Activated naive CD4-positive, alpha-beta T cell treated with anti-CD3 and anti-CD28 coated beads, Interleukin-2, amount 50 U/mL, for 72 hours (primary cell): ENCODE data around the gene IL2RA. TPM values are rescaled to one million over a fixed set of nuclear protein-coding genes. Genes with fewer than 3 reads are reported as not detected.
"Not testable (repeated sequence)": the region's sequence is repeated elsewhere in the genome, so short reads cannot be mapped to it uniquely, and the experiment has no call there.

Source experiments
- ATAC-seq, 2 donors: fragments of 150-1000 bp; cut with Tn5 transposase; 2 replicates each; pipeline ENCODE4 v1.10.0; 2021; ENCODE audit warnings: mild to moderate bottlenecking in 2 of 2, moderate library complexity in 2 of 2
- DNase-seq, 2 donors: peaks; one replicate each; pipeline ENCODE4 v3.0.0; 2021 to 2022; ENCODE audit warnings: low spot score in 2 of 2
- H3K27ac Mint-ChIP-seq, 2 donors: one replicate each; pipeline ENCODE4 v1.8.0; 2022; ENCODE audit warnings: mild to moderate bottlenecking in 2 of 2, mixed read lengths in 2 of 2
- H3K36me3 Mint-ChIP-seq, 2 donors: one replicate each; pipeline ENCODE4 v1.8.0; 2022; ENCODE audit warnings: mixed read lengths in 2 of 2
- H3K9me3 Mint-ChIP-seq, 2 donors: one replicate each; pipeline ENCODE4 v1.8.0; 2022; ENCODE audit warnings: mixed read lengths in 2 of 2
- total RNA-seq, 2 donors: library from RNA; stranded (reverse); gene quantifications; one replicate each; pipeline ENCODE4 v1.2.3, GENCODE V29; 2022

The IL2RA gene
- 100 to 1,000 TPM; 531 to 706 TPM for total RNA-seq

- Mint-ChIP-seq H3K27ac (peak within 1 kb of the TSS; percentile 99), H3K9me3 (peaks cover 0 to 4% of the 10 kb centered on the region in 2 donors), H3K36me3 (peaks cover 49 to 65% of the 10 kb centered on the region in 2 donors)
- peak; percentile 76 to 80 for ATAC-seq
- DNase-seq: peak; percentile 67 to 80
Measured at GRCh38 chr10:6062101-6062771, at the start of gene IL2RA. TSS of gene IL2RA (minus strand) at chr10:6062367. CDS start at chr10:6062151, 216 bp downstream.

DNA sequence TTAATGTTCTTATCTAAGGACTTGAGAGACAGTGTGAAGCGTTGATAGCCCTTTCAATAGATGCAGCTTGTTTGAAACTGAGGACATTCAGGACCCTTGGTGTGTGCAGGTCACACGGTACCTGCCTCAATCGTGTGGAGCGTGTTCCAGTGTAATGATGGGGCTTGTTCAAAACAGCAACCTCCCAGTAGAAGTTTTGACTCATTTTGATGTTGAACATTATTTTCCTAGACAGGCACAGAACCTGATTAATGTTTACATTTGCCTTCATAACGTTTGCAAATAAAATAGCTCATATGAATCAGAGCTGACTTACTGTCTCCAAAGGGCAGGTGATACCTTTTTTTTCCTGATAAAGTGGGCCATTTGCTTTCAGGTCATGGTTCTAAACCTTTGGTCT is 48.0 kb upstream of the IL2RA start:
- no peak for ATAC-seq
- DNase-seq: no peak
- Mint-ChIP-seq H3K27ac (no peak overlapping the region), H3K36me3 (peaks cover 40 to 57% of the 10 kb centered on the region in 2 donors), H3K9me3 (no peaks in the 10 kb centered on the region)

DNA sequence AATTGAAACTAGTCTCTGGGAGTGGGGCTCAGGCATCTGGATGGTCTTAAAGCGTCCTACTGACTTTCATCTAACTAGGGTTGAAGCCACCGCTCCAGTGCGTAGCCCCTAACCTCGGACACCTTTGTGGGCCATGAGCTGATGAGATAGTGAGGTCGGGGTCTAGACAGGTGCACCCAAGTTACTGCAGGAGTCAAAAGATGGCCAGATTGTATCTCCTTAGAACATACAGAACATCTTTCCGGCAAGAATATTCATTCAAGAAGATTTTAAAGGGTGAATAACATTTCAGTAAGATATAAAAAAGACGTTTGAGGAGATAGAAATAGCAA is 47.2 kb upstream of the IL2RA start:
- Mint-ChIP-seq H3K27ac (peak overlapping the region; percentile 52 to 75), H3K36me3 (peaks cover 39 to 59% of the 10 kb centered on the region in 2 donors), H3K9me3 (no peaks in the 10 kb centered on the region)
- DNase-seq (no peak), ATAC-seq (no peak)

DNA sequence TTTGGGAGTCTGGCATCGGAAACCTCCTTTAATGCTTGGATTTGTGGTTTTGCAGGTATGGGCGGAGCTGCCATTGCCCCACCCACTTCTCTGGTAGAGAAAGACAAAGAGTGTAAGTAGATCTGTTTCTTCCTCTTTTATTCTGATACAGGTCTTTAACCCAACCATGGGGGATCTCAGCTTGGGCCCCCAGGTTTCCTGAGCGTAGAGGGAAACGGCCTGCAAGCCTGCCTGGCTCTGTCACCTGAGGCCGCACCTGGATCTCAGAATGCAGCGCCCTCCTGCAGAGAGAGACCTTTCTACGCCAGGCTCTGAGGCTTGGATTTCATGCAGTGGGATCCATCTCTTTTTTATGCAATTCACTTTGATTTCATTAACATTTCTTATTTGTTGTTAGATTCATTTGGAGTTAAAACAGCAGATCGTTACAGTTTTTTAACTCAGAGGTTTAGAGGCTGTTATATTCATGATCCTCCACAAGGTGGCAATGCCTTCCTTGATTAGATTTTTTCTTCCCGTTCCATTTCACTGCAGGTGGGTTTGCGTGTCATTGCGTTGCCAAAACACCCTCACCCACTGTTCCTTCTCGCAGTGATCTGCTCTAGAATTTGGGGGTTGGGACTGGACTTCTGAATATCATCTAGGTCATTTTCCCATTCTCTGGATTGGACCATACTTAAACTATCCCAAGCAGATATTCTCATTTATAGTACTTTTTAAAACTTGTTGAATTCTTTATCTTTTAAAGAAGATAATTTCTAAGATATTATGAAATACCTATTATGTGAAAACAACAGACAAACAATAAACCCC is 46.7 kb upstream of the IL2RA start:
- DNase-seq (no peak), ATAC-seq (peak; percentile 34 to 41)
- Mint-ChIP-seq H3K27ac (peak overlapping the region; percentile 52 to 92), H3K36me3 (peaks cover 33 to 53% of the 10 kb centered on the region in 2 donors), H3K9me3 (no peaks in the 10 kb centered on the region)

GRCh38 chr10:6108072-6108471 is 45.9 kb upstream of the IL2RA start:
- H3K9me3 Mint-ChIP-seq: no peaks in the 10 kb centered on the region
- H3K36me3 Mint-ChIP-seq: peaks cover 30 to 50% of the 10 kb centered on the region in 2 donors
- ATAC-seq (no peak), DNase-seq (no peak)
- H3K27ac Mint-ChIP-seq: peak overlapping the region in 1 of 2 donors; percentile 15

- peaks cover 30 to 48% of the 10 kb centered on the region in 2 donors for H3K36me3 Mint-ChIP-seq
- ATAC-seq, H3K27ac Mint-ChIP-seq, DNase-seq, H3K9me3 Mint-ChIP-seq: not testable (repeated sequence)
Measured at GRCh38 chr10:6107616-6108015, 45.4 kb upstream of the IL2RA start.

GRCh38 chr10:6103591-6103990 is 41.4 kb upstream of the IL2RA start:
- no peak for ATAC-seq
- DNase-seq: no peak
- H3K36me3 Mint-ChIP-seq: peaks cover 5 to 13% of the 10 kb centered on the region in 2 donors
- no peaks in the 10 kb centered on the region for H3K9me3 Mint-ChIP-seq
- H3K27ac Mint-ChIP-seq: peak overlapping the region; percentile 42 to 73

DNA sequence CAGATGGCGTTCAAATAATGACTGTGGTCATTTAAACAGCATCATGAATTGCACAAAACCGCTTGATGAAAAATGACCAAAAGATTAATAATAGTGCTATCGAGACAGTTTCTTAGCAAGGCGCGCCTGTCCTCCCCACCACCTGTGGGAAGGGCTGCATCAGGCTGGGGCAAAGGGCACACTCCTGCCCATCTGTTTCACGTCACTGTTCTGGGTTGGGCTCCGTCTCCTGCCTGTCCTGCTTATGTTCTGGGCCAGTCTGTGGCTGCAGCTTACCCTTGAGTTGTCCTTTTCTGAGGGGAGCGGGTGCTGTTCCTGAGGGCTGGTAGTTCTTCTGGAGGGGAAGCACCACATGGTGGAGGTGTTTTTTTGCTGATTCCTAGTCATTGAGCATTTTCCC is 40.0 kb upstream of the IL2RA start:
- H3K36me3 Mint-ChIP-seq: peaks cover 8 to 20% of the 10 kb centered on the region in 2 donors

DNA sequence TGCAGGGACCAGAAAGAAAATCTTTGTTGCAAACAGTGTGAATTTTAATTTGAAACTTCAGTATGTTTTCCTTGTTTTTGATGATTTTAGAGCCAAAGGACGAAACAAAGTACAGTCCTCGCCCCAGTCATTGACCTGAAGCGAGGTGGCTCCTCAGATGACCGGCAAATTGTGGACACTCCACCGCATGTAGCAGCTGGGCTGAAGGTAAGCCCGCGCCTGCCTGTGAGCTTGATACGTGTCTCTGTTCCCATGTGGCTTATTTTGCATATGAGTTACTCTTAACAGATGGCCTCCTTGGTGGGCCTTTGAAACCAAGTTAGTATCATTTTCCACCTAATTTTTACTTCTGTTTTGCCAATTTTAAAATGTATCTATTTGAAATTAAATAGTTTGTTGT is 39.0 kb upstream of the IL2RA start:
- no peak for ATAC-seq
- Mint-ChIP-seq H3K36me3 (peaks cover 12 to 23% of the 10 kb centered on the region in 2 donors), H3K27ac (no peak overlapping the region), H3K9me3 (no peaks in the 10 kb centered on the region)
- no peak for DNase-seq

More for the DNA sequence above, 40.0 kb upstream of the IL2RA start:
- DNase-seq (no peak), ATAC-seq (no peak)
- Mint-ChIP-seq H3K27ac (peak overlapping the region in 1 of 2 donors; percentile 26), H3K9me3 (no peaks in the 10 kb centered on the region)

GRCh38 chr10:6100370-6100769 is 38.2 kb upstream of the IL2RA start:
- Mint-ChIP-seq H3K9me3 (no peaks in the 10 kb centered on the region), H3K27ac (peak overlapping the region; percentile 25 to 54), H3K36me3 (peaks cover 12 to 23% of the 10 kb centered on the region in 2 donors)
- ATAC-seq (no peak), DNase-seq (no peak)

DNA sequence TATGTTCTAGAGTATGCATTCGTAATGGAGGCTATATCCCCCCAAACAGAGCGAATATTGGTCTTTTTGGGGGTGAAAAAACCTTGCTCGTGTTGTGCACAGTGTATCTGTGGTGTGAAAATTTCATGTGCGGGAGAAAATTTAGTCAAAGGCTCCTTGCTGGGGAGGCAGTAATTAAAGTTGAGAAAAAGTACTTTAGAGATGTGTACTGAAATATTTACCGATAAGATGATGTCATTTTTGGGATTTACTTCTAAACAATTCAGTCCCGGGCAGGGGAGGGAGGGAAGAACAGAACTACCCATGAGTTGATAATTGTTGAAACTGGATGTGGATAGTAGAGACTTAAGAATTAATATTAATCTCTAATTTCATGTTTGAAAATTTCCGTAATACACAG is 36.0 kb upstream of the IL2RA start:
- H3K9me3 Mint-ChIP-seq: no peaks in the 10 kb centered on the region
- H3K27ac Mint-ChIP-seq: no peak overlapping the region
- DNase-seq: no peak
- no peak for ATAC-seq
- H3K36me3 Mint-ChIP-seq: peaks cover 19 to 25% of the 10 kb centered on the region in 2 donors

GRCh38 chr10:6097063-6097462 is 34.9 kb upstream of the IL2RA start:
- Mint-ChIP-seq H3K27ac (peak overlapping the region; percentile 25 to 75), H3K9me3 (no peaks in the 10 kb centered on the region), H3K36me3 (peaks cover 19 to 29% of the 10 kb centered on the region in 2 donors)
- DNase-seq (no peak), ATAC-seq (no peak)

GRCh38 chr10:6095810-6096570 is 33.8 kb upstream of the IL2RA start:
- Mint-ChIP-seq H3K36me3 (peaks cover 19 to 29% of the 10 kb centered on the region in 2 donors), H3K27ac (peak overlapping the region in 1 of 2 donors; percentile 63), H3K9me3 (no peaks in the 10 kb centered on the region)
- no peak for DNase-seq
- ATAC-seq: no peak

DNA sequence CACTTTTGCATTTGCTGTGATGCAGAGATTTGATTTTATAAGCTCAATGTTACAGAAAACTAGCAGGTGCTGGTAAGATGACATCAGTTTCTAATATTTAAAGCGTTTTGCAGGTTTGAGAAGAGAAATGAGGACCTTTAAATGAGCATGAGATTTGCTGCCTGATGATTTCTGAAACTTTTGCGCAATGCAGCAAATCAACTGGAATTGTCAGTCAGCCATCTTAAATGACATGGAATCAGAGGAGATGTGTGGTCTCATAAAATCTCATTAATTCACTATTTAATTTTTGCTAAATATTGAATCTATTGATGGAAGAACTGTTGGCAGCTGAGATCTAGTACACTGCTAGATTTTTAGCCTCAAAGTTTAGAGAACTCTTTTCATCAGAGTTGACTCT is 30.6 kb upstream of the IL2RA start:
- Mint-ChIP-seq H3K36me3 (peaks cover 28 to 38% of the 10 kb centered on the region in 2 donors), H3K27ac (no peak overlapping the region), H3K9me3 (no peaks in the 10 kb centered on the region)
- DNase-seq (no peak), ATAC-seq (no peak)

GRCh38 chr10:6091630-6092029 is 29.5 kb upstream of the IL2RA start:
- Mint-ChIP-seq H3K36me3 (peaks cover 21 to 28% of the 10 kb centered on the region in 2 donors), H3K27ac (peak overlapping the region in 1 of 2 donors; percentile 27), H3K9me3 (no peaks in the 10 kb centered on the region)
- ATAC-seq (no peak), DNase-seq (no peak)

DNA sequence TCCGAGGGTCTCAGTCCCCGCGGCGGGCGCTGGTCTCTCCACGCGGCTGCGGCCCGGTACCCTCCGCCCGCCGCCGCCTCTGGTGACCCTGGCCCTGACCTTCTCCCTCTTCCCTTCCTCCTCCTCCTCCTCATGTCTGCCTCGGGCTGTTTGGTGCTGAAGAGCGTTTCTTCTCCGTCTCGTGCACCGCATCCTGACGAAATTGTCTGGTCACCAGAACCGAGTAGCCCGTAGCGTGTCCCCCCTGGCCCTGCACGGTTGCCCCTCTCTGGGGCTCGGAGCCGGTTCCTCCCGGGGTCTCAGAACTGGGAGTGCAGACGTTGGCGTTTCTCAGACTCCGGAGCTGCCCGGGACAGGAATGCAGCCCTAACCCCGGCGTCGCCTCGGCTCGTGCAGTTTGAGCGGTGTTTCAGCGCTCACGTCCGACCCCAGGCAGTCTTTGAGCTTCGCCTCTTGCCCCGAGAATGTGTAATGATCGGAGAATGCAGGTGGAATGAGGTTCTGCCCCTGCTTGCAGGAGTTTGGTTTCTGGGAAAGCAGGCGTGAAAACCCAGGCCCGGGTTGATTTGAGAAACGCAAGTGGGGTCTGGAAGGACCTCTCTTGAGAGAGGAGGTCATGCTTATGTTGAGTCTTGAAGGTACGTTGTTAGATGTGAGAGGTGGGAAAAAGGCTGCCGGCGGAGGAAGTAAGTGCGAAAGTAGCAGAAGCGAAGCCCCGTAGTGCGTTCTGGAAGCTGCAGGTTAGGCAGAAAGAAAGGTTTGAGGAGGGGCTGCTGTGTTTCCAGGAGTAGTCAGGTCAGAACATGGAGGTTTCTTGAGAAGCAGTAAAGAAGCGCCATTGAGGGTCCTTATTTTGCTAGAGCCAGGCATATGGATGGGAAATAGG is 27.4 kb upstream of the IL2RA start:
- H3K9me3 Mint-ChIP-seq: no peaks in the 10 kb centered on the region
- H3K27ac Mint-ChIP-seq: peak overlapping the region; percentile 83 to 97
- H3K36me3 Mint-ChIP-seq: peaks cover 19 to 26% of the 10 kb centered on the region in 2 donors
- DNase-seq (peak in 1 of 2 donors; percentile 66), ATAC-seq (peak in 1 of 2 donors; percentile 33)
